T-helper 1 cell (primary cell): ENCODE data around the gene ARHGAP27.
"Not testable (repeated sequence)": the region's sequence is repeated elsewhere in the genome, so short reads cannot be mapped to it uniquely, and the experiment has no call there.

Experiments
- DNase-seq, 5 donors: peaks; one replicate each; pipeline ENCODE4 v3.0.0-alpha.2; 2012 to 2020

The ARHGAP27 gene

DNA sequence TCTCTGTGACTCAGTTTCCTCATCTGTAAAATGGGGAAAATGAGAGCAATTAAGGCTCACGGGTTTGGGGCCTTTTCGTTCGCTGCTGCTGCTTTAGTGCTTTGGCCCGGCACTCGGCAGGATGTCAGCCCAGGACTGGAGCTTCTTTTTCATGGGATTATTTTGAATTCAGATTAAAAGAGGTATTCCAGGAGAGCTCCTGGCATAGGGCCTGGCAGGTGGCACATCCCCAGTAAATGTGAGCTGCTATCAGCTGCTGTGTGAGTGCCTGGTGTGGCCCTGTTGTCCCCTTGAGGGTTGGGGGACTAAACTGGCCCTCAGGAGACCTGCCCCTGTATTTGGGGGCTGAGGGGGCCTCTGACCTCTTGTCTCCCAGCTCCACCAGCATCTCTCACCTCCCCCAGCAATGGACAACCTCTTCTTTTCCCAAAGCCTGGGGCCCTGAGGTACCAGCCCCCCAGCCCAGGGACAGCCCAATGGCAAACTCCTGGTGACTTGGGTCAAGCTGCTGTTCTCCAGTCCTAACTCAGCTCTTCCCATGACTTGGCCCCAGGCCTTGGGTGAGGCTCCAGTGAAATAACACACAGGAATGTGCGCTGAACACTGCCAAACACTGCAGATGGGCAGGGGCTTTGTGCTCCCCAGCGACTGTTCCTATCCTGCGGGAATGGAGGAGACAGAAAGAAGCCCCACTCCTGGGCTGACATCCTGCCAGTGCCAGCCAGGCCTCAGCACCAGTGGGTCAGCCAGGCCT, 14.4 kb upstream of the ARHGAP27 start:
- not testable (repeated sequence) for DNase-seq

DNA sequence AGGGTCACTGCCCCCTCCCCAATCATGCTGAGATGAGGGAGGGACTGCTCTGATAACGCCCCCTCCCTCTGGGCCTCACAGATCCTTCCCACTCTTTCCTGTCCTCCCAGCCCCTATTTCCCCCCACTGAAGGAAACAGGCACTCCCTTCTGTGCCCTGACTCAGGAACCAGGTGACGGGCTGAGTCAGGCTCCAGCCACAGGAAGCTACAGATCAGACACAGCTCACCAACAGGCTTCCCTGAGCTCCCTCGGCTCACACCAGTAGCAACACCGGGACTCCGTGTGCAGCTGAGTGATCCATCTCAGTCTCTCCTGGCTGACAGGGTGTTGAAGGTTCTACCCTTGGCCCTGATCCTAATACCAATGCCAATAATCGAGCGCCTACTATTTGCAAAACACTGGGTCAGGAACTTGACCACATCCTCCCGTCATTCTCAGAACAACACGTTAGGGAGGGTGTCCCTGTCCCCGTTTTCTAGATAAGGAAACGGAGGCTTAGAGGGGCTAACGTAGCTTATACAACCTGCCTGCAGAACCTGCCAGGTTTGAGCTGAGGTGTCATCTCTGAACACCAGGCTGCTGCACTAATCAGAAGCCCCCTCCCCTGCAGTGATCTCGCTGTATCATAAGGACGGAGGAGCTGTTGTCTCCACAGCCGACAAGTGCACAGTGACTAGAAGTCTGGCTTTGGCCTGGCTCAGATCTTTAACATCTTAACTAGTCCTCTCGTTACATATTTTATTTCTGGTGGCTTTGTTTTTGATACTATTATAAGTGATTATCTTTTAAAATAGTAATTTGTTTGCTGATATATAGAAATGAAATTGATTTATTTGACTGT, 13.5 kb upstream of the ARHGAP27 start:
- DNase-seq, result peak in 1 of 5 donors; percentile 49

DNA sequence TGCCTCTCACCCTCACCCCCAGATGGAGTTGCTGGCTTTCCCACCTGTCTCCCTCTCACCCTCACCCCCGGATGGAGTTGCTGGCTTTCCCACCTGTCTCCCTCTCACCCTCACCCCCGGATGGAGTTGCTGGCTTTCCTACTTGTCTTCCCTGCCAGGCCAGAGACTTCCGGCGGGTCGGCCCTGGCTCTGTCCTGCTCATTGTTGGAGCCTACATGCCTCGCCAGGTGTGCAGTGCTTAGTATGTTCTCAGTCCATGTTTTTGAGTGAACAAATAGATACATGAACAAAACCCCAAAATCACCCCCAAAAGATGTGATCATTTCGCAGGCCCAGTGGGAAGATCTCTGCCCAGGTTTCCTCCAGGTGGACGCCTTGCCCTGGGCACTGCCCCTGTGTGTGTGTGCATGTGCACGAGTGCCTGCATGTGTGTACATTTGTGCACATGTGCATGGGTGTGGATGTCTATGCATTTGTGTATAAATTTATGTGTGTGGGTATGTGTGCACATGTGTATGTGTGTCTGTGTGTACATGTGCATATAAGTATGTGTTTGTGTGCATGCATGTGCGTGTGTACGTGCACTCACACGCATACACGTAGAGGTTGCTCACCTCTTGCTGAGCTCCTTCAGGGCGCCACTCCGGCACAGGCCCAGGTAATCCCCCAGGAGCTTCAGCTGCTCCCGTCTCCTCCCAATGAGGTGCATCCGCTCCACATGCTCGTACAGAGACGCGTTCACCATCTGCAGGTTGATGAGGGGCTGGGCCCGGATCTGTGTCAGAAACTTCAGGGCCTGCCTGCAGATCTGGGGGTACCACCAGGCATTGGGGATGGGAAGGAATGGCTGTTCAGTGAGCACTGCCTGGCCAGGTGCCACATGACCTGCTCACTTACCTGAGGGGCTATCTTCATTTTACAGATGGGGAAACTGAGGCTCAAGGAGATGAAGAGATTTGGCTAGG, 12.5 kb upstream of the ARHGAP27 start:
- DNase-seq, result not testable (repeated sequence)

DNA sequence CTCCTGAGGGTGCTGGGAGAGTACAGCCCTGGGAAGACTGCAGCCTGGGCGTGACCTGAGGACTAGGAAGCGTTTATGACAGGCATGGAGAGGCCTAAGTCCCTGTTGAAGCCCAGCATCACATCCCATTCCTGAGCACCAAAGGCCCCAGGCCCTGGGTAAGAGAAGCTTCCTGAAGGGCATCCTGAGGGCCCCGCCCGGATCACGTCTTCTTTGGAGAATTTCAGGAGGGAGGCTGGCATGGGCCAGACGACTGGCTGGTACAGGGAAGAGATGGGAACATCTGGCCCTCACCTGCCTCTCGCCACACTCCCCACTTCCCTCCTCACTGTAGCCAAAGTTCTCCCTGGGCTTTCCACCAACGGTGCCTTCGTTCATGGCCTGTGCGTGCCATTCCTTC, 11.6 kb upstream of the ARHGAP27 start:
- DNase-seq, result not testable (repeated sequence)

DNA sequence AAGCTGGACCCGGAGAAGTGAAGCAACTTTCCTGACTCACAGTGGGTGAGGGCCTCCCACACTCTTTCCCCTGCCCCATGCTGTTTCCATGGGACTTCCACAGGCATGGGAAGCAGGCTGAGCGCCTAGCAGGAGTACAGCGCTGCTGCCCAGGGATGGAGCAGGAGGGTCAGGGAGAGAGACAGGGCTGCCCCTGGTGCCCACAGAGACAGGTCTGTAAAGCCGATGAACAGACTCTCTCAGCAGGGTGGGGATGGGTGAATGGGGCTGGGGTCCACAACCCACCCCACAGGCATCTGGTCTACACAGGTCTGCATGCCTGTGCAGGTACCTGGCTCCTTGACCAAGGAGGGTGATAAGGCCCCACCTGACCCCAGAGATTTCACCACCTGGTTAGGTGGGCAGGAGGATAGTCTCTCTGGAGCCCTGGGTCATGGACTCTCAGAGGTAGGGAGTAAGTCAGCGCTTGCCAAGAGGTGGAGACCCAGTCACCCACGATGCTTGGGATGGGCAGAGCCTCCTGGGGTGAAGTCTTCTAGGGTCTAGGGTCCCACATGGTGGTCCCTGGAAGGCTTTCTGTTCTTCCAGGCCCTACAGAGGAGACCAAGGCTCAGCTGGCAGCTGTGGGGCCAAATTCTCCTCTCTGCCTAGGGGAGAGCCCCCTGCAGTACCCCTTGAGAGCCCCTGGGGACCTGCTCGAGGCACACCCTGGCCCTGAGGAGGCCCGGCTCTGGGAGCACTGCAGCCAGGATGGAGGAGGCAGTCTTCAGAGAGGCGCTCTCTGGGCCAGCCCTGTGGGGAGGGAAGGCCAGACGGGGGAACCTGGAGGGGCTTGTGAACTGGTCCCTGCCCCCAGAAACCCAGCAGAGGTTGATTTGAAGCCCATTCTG, 10.9 kb upstream of the ARHGAP27 start:
- DNase-seq, result not testable (repeated sequence)

DNA sequence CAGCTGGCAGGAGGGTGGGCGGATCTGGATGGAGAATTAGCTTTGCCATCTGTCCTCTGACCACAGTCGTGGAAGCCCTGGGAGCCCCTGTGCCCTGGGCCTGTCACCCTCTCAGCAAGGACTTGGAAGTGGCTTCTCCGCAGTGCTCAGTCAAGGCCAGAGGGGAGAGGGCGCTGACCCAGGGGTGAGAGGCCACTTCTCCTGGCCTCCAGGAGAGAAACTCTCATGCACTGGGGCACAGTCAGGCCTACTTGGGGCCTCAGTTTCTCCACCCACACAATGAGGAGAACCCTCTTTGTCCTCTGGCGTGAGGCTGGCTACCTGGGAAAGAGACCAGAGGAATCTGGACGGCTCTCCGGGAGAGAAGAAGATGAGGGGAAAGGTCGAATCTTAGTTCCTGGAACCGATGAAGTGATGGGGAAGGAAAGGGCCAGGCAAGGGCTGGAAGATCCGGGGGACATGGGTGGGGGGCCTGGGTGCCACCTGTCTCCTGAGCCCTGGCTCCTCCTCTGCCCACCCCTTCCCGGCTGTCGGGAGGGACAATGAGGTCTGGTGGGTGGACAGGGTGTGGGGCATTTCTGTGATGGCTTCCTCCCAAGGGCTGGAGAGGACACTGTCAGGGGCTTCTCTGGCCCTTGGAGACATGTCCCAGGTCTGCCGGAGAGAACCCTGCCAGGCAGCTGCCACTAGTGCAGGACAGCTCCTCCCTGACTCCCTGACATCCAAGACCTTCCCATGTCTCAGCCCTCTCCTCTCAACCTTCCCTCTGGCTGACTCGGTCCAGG, 9.0 kb upstream of the ARHGAP27 start:
- no peak for DNase-seq

DNA sequence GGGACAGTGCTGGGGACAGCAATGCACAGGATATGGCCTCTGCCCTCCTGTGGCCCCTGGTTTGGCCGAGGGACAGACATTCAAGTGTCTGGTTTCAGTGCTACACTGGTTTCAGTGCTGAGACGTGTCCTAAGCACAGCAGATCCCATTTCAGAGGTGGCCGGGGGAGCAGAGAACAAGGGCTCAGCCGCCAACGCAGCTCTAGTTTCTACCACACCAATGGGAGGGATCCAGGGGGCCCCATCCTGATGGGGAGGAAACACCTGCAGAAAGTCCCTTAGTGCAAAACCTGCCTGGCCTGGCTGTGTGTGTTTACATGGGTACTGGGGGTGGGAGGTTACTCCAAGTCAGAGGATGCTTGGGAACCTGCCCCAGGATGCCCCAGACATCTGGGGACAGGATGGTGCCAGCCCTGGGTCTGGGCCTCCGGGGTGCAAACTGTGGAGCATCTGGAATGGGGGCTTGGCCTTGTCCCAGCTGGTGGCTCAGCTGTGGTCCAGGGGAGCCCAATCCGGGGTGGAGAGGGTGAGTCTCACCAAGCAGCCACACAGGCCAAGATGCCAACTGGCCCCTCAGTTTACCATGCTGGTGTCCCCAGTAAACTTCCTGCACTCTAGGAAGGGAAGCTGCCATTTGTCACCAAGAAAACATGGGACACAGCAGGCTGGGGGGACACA, 8.3 kb upstream of the ARHGAP27 start:
- DNase-seq, result not testable (repeated sequence)

DNA sequence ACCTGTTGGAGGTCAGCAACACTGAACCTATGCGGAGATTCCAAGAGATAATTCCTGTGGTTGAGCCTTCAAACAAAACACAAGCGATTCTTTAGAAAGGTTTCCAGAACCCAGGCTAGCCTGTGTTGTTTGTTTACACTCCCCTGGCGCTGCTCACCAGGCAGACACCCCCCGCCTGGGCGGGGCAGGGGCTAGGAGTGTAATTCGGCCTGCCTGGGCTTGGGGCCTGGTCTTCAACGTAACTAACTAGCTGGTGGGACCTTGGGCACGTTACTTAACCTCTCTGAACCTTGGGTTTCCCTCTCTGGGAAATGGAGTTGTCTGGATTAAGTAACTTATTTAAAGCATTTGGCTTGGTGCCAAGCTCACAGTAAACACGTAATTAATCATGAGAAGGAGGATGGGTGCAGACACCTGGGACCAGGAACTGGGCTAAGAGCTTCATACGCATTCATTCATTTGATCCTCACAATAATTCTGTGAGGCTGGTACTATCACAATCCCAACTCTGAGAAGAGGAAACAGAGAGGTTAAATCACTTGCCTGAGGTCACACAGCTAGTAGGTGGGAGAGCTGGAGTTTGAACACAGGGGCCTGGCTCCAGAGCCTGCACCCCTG, 7.6 kb upstream of the ARHGAP27 start:
- no peak for DNase-seq

DNA sequence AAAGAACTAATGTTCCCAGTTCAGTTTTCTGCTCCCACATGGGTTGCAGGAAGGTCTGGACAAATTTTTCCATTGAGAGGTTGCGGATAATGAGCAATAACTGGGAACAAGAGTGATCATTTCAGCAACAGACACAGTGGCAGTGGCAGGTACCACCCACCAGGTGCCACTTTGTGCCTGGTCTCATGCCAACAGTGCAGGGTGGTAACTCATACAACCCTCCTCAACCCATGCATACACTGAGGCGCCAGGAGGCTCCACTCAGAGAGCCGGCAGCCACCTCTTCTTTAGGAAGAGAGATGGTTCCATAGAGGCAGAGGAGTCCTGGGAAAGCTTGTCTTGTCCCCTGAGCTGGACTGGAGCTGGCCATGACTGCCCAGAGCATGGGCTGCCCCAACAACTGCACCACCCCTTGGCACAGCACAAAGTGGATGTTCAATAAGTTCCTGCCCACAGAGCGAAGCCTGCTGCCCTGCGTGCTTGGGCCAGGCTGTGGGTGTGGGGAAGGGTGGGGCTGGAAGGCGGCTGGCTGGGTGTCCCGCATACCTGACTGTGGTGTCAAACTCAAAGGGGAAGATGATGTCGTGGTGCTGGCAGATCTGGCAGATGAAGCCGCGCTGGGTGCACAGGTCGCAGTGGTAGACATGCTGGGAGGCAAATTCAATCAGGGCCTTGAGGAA, 6.4 kb upstream of the ARHGAP27 start:
- no peak for DNase-seq

DNA sequence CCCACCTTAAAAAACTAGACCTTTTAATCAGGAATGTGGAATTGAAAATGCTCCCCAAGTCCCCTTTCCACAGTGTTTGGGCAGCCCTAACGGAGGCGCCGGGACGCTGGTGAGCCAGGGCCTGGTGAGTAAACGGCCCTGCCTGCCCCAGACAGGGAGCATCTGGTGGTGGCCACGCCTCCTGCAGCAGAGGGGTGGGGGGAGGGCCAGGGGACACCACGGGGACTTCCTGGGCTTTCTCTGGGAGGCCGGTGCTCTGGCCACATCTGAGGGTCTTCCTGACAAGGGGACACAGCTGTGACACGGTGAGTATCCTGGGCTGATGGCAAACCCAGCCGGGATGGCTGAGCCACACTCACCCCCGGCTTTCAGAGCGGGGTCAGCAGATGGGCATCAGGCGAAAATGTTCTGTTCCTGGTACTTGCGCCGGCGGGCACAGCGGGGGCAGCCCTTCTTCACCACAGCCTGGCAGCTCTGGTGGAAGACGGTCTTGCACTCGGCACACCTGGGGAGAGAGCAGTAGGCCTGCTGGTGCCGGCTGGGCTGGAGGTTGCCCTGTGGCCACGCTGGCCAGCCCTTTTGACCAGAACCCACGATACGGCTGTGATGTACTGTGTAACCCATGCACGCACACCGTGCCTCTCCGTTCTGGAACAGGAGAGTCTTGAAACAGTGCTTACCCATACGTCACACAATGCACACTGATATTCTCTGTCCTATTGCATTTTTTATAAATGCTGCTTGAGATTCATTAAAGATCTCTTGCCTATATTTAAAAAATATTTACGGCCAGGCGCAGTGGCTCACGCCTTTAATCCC, 5.0 kb upstream of the ARHGAP27 start:
- DNase-seq, result no peak

DNA sequence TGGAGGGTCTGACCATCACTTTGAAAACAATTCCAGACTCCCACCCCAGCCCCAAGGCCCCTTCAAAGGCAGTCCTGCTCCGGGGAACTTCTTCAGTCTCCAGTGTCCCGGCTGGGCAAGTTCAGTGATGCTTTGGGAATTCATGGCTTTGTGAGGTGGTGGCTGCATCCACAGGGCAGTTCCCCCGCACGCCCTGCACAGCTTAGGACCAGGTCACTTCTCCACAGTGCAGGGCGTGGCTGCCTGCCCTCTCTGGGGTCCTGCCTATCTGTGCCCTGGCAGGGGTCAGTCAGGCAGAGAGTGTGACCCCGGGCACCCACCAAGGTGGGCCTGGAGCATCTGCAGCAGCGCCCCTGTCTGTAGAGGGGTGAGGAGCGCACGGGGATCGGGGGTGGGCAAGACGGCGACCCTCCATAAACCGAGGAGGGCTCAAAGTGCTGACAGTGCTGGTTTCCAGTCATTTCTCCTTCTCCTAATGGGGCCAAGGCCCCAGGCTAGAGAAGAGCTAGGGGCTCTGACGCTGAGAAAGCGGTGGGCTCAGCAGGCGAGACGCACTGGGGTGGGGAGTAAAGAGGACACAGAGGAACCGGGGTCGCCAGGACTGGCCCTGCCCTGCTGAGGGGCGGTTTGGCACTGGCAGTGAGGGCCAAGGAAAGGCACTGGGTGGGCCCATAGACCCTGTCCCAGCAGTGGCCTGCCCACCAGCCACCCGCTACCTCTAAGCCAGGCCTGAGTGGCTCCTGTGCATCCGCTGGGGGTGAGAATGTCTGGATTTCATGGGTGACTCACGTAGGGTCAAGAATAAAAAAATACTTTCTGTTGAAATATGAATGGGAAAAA, 4.2 kb upstream of the ARHGAP27 start:
- DNase-seq, result no peak

DNA sequence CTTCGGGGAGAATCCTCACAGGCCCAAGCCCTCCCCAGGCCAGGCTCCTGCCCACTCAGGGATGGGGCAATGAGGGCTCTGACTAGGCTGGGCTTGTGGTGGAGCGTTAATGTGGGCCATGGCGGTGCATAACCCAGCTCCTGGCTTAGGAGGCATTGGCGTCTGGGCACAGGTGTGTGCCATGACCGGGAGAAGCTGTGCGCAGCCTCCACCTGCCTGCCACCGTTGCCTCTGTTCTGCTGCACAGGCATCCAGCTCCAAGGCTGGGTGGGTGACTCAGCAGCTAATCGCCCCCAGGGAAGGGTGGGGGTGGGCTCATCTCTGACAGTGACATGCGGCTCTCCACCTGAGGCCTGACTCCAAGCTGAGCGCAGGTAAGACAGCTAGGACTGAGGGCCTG, 3.5 kb upstream of the ARHGAP27 start:
- no peak for DNase-seq

DNA sequence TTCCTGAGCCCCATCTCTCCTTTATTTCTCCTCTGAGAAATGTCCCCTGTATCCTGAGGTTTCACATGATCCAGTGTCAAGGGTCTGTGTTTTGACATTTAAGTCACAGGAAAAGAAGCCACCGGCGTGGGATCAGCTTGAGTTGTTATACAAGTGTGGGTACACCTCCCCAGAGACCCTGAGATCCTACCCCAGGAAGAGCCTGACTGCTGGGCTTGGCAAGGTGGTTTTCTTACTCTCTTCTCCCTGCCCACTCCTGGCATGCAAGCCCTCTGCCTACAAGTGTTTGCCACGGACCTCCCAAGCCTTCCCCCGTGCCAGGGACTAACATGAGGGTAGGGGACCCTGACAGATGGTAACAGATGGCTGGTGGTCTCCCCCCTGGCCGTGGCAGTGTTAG, 2.8 kb upstream of the ARHGAP27 start:
- DNase-seq, result no peak

DNA sequence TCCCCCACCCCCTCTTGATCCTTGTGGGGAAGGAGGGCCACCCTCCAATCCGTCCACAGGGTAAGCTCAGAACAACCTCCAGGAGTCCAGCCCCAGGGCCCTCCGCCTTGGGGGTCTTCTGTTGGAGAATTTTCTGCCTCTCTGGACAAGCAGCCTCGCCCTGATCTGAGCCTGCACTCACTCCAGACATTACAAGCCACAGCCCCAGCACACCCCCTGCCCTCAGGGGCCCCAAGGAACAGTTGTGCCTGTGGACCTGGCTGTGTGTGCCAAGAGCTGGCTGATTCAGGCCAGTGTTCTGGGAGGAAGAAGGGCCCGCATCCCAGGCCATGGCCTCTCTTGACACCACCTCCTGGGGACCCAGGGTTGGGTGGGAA, 477 bp upstream of the ARHGAP27 start:
- DNase-seq, result no peak

DNA sequence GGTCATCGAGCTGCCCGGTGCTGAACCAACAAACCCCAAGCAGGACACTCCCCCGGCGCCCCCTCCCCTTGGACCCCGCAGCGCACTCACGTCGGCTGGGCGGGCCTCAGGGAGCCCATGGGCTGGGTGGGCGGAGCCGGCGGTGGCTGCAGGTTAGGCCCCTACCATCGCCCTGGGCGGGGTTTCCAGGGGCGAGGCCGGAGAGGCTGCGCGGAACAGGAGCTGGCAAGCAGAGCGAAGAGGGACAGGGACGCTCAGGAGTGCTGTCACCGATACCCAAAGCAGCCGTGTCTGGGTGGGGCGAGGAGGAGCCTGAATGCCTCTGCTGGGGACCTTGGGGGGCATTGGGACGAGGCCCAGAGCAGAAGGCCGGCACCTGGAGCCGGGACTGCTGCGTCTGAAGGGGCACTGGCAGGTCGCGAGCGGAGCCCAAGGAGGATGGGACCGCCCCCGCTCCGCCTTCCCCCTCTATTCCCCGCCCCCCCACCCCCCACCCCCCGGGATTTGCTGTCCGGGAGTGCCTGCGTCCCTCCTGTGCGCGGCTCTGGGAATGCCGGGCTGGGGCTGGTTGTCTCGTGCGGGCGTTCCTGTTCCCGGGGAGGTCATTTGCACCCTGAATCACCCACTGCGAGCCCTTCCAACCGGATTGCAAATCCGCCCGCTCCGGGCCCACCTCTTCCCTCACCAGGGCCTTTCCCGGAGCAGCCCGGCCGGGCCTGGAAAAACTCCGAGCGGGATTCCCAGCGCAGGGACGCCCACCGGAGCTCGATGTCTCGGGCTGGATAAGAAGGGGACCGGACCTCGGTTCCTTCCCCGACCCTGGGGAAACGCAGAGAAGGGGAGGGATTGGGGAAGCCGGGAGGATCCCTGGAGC, 902 bp downstream of the ARHGAP27 start:
- peak; percentile 58 to 78 (median 64) for DNase-seq
